RPMI7951 (cell line): ENCODE data around the gene GATB. TPM values are rescaled to one million over a fixed set of nuclear protein-coding genes. Genes with fewer than 3 reads are reported as not detected.
"Not testable (repeated sequence)": the region's sequence is repeated elsewhere in the genome, so short reads cannot be mapped to it uniquely, and the experiment has no call there.

Experiments
- DNase-seq: peaks from one replicate; pipeline ENCODE4 v3.0.0-alpha.2; 2012; ENCODE audit warnings: low read depth
- total RNA-seq: library from RNA; depleted of rRNA; stranded (reverse); fragments of >200 nt; shearing (Covaris generic); gene quantifications from 2 replicates; pipeline ENCODE4 v1.2.3, GENCODE V29; 2014

GATB gene
- total RNA-seq, 1 experiment from 2014 or later, result 23.2 TPM

- DNase-seq, result not testable (repeated sequence)
These were observed 29.1 kb downstream of the GATB start for GRCh38 chr4:151731670-151732069.

DNA sequence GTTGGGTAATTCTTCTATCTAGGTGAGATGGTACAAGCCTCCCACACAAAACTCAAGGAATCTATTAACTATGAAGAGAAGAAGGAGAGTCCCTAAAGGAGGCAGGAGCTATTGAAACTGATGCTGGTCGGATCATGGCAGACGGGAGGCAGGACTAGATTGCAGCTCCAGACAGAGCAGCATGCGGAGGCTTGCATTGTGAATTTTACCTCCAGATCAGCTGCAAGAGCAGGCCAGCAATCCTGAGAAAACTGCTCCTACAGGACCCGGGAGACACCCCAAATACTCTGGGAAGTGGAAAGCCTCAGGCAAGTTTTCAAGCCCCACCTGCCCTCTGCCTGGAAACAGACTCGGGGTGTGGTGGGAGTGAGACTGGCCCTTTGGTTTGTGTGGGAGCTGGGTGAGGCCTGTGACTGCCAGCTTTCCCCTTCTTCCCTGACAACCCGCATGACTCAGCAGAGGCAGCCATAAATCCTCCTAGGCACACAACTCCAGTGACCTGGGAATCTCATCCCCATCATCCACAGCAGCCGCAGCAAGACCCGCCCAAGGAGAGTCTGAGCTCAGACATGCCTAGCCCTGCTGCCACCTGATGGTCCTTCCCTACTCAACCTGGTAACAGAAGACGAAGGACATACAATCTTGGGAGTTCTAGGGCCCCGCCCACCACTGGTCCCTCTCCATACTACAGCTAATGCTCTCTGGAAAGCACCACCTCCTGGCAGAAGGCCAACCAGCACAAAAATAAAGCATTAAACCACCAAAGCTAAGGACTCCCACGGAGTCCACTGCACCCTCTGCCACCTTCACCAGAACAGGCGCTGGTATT lies 30.9 kb downstream of the GATB start:
- DNase-seq, result peak; percentile 85

GRCh38 chr4:151728679-151729078 lies 32.1 kb downstream of the GATB start:
- no peak for DNase-seq

GRCh38 chr4:151728006-151728405 lies 32.8 kb downstream of the GATB start:
- DNase-seq, result no peak

GRCh38 chr4:151727365-151727764 lies 33.4 kb downstream of the GATB start:
- DNase-seq, result peak; percentile 17

- DNase-seq, result no peak
These were observed 35.7 kb downstream of the GATB start for GRCh38 chr4:151725087-151725486.

DNA sequence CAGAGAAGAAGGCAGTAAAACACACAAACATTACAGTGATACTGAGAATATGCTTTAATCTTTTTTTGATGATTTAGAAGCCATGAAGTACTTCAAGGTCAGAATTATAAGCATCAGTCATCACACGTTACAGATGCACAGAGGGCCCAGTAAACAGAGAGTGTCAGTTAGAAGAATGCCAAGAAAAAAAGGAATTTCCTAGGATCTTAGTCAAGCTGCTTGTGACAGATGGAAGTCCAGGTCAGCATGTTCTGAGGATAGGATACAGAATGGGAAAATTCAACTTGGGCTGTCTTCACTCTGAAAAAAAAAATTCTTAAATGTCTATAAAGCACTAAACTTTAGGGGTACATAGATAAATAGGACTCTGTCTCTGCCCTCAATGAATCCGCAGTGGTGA lies 38.9 kb downstream of the GATB start:
- no peak for DNase-seq

DNA sequence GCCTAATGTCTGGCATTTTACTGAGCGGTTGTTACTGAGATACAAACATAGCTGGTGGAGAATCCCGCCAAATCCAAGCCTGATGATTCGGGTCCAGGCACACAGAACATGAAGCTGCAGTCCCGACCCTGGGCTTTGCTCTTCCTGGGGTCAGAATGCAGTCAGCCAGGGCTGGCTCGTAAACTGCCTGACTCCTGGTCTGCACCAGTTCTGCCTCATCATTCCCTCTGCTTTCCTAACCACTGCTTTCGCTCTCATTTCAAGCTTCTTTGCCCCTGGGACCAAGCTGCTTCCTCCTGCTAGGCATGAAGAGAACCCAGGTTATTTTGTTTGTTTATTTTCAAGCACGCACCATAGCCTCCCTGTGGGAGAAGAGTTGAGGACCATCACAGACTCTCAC lies 39.3 kb downstream of the GATB start:
- no peak for DNase-seq

DNA sequence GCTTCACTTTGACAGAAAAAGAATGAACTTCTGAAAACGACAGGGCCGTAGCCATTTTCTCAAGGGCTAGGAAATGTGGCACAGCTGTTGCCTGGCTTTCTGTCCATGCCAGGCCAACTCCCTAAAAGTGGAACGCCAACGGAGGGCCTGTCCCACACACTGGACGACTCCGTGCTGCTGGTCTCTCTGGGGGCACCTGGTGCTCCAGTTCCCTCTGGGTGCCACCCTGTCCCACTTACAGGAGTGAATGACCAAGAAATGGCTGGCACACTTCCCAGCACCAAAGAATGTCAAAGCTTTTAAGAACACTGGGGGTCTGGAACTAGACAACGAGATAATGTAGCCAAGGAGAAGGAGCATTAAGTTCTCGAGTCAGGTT lies 40.9 kb downstream of the GATB start:
- no peak for DNase-seq

DNA sequence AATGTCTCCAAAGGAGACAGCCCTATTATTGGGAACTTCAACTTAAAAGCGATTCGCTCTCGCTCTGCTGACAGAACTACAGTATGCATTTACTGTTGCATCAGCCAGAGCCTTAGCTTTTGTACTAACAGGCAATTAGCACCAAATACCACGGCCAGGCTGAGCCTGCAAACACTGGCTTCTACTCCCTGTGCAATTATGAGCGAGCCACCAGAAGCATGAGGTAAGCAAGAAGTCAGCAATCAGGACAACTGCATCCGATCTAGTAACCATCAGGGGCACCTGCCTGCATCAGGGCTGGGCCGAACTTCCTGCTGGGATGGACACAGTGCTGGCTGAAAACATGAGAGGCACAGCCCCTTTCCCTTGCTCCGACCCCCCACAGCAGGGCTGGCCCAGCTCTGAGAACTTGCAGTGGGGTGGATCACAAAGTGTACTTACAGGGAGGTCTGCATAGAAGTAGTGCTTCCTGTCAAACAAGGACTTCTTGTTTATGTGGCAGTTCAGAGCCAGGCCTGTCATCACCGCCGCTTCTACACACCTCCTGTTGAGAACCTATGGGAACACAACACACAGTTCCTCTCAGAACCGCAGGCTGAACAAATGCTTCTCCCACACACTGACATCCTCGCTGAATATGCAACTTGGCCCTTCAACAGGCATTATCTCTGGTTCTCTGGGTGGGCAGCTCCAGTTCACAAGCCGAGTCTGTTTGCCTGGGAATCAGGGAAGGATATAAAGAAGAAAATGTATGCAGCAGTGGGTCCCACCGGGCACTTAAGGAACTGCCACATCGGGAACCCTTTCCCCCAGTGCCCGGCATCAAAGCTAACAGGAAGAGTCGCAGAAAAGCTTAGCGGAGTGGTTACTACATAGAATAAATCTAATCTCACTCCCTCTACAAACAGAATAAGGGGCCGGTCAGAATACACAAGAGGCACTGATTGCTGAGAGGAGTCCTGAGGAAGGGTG lies 41.5 kb downstream of the GATB start:
- DNase-seq, result no peak

DNA sequence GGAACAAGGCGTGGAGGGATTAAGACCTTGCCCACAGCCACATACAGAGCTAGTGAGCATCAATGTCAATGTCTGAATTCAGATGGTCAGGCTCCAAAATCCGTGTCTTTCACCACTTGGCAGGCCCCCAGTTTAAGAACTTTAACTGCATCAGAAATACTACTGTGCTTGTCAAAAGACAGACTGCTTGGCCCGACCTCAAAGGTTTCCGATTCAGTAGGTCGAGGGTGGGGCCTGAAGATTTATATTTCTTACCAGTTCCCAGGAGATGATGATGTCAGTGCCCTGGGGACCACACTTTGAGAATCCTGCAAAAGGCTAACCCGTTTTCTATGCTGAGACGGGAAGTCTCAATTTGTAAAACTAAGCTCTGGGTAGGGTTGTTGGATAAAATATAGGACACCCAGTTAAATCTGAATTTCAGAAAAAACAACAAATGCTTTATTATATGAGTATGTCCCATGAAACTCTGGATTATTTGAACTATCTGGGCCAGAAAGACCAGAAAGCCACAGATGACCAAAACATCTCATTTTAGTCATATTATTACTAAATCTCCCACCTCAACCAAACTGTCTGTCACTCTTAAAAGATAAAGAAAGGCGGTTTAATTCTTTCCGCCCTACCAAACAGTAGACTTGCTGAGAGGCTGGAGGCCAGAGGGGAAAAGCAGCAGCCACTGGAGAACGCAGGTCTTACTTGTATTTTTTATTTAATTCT lies 42.7 kb downstream of the GATB start:
- DNase-seq, result no peak

GRCh38 chr4:151717314-151717713 lies 43.5 kb downstream of the GATB start:
- no peak for DNase-seq

GRCh38 chr4:151716324-151716723 lies 44.5 kb downstream of the GATB start:
- DNase-seq, result no peak

- DNase-seq, result no peak
These were observed 44.9 kb downstream of the GATB start for GRCh38 chr4:151715881-151716280.

GRCh38 chr4:151712777-151713176 lies 48.0 kb downstream of the GATB start:
- DNase-seq, result no peak

DNA sequence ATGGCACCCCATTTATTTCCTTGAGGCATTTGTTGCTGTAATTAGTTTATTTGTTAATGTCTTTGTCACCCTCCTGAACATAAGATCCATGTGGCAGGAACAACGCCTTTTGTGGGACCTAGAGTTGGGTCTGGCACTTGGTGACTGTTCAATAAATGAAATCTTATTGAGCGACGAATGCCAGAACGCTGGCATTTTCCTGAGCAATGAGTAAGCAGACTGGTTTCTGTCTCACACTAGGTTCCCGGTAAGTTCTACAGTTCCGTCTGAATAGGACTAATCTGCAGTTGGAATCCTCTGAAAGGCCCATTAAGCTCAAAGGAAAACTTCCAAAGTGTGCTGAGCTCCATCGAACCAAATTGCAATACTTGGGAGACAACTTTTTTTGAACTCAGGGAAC lies 49.2 kb downstream of the GATB start:
- DNase-seq, result no peak

GRCh38 chr4:151709587-151709986 lies 51.2 kb downstream of the GATB start:
- no peak for DNase-seq

DNA sequence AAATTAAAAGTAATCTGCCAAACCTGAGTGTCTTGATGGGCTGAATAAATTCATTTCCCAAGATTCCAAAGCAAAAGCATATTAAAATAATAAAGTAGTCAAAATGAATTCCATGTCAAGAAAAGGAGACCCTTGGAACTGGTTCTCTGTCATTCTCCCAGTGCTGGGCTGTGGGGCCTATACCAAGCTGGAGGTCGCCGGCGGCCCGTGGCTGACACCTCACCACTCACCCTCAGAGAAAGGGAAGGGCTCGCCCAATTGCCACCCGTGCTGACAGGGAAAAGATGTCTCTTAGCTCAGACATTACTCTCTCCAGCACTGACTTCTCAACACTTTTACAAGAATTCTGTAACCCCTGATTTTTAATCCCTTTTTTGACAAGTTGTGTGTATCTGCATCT lies 51.7 kb downstream of the GATB start:
- DNase-seq, result no peak

GRCh38 chr4:151708100-151708499 lies 52.7 kb downstream of the GATB start:
- no peak for DNase-seq

GRCh38 chr4:151703401-151703800 lies 57.4 kb downstream of the GATB start:
- DNase-seq, result no peak

- DNase-seq, result no peak
These were observed 58.6 kb downstream of the GATB start for GRCh38 chr4:151702256-151702655.
